Myometrial cell (primary cell): ENCODE measurements around the gene TGDS. TPM values are rescaled to one million over a fixed set of nuclear protein-coding genes. Genes with fewer than 3 reads are reported as not detected.

Source experiments
- total RNA-seq: library from RNA; depleted of rRNA; stranded (reverse); fragments of >200 nt; gene quantifications from 2 replicates; pipeline ENCODE4 v1.2.3, GENCODE V29; 2015

TGDS gene
- total RNA-seq, result 13.8 and 14.2 TPM in 2 replicates

DNA sequence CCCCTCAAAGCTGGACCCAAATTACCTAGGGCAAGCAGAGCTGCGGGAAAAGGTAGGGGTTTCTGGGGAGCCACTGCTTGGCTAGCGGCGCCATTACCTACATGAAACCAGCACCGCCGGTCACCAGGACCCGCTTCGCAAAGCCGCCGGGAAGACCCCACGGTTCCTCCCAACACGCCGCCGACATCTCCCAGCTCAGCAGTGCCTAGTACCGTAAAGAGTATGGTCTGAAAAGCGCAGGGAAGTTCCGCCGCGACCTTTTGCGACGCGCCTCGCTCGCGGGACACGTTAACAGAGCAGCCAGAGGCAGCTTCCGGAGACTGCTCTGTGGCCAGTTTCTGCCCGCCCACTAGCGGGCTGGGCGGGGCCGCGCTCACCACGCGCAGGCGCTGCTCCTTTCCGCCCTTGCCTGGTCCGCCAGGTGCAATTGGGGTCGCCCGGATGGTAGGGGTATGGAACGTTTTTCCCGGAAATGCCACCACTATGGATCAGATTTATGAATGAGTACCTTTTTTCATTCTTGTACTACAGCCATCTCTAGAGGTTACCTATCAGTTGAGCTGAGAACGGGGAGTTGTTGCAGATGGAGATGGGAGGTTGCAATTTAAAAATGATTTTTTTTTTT, at the start of gene TGDS:
Gene TGDS, minus strand, starts transcription at position 203 of the 625 bp plus-strand sequence. Its CDS starts 16 bp downstream, at position 187.

GRCh38 chr13:94601446-94602431, 5.8 kb upstream of the TGDS start, which contains the start of gene GPR180:
Gene GPR180 (plus strand): TSS chr13:94601857. CDS start chr13:94601928, 71 bp downstream.

Other genes starting within 250 kb of the TGDS start
- gene DCT, start 116.5 kb downstream of the TGDS start, total RNA-seq, result not detected in 2 replicates
- gene GPR180, start 5.7 kb upstream of the TGDS start, total RNA-seq, result 10.4 and 12.4 TPM in 2 replicates
- not detected in 2 replicates for gene SOX21, start 116.4 kb upstream of the TGDS start, total RNA-seq